ENCODE results near the gene TMEM115. TPM values are rescaled to one million over a fixed set of nuclear protein-coding genes. Genes with fewer than 3 reads are reported as not detected.

The TMEM115 gene
- total and polyA plus RNA-seq, 2 of the 13 experiments (the other 11 are each of a cell fraction or from before 2014, with no cell fraction given): 22.1 to 30.7 TPM

GRCh38 chr3:50337175-50337861 lies 22.0 kb downstream of the TMEM115 start (continued):
- no peak for TF ChIP-seq SOX6 (IDR thresholded peaks at IDR 0.05)
- TF ChIP-seq SOX6 (CRISPR knock-in tag; IDR thresholded peaks at IDR 0.05): peak; percentile 66; the same call in 1 of the 2 replicates
- TF ChIP-seq ZNF615 (CRISPR knock-in tag; IDR thresholded peaks at IDR 0.05; ENCODE audit: borderline replicate concordance): no peak
- TF ChIP-seq ZBTB40 (IDR thresholded peaks at IDR 0.05): no peak
- TF ChIP-seq ZBTB40 (CRISPR knock-in tag; IDR thresholded peaks at IDR 0.05): no peak
- TF ChIP-seq, protein P1, sequence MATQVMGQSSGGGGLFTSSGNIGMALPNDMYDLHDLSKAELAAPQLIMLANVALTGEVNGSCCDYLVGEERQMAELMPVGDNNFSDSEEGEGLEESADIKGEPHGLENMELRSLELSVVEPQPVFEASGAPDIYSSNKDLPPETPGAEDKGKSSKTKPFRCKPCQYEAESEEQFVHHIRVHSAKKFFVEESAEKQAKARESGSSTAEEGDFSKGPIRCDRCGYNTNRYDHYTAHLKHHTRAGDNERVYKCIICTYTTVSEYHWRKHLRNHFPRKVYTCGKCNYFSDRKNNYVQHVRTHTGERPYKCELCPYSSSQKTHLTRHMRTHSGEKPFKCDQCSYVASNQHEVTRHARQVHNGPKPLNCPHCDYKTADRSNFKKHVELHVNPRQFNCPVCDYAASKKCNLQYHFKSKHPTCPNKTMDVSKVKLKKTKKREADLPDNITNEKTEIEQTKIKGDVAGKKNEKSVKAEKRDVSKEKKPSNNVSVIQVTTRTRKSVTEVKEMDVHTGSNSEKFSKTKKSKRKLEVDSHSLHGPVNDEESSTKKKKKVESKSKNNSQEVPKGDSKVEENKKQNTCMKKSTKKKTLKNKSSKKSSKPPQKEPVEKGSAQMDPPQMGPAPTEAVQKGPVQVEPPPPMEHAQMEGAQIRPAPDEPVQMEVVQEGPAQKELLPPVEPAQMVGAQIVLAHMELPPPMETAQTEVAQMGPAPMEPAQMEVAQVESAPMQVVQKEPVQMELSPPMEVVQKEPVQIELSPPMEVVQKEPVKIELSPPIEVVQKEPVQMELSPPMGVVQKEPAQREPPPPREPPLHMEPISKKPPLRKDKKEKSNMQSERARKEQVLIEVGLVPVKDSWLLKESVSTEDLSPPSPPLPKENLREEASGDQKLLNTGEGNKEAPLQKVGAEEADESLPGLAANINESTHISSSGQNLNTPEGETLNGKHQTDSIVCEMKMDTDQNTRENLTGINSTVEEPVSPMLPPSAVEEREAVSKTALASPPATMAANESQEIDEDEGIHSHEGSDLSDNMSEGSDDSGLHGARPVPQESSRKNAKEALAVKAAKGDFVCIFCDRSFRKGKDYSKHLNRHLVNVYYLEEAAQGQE (IDR thresholded peaks at IDR 0.05; ENCODE audit: borderline replicate concordance in 1 of 2, low read depth in 1 of 2, low read length in 2 of 2): 0 out of 4 replicates have a peak, but pooled peaks of 1 of the 2 experiments have one; percentile 14
- peak; percentile 67 for TF ChIP-seq DR1 (CRISPR knock-in tag; IDR thresholded peaks at IDR 0.05)
- TF ChIP-seq SOX13 (IDR thresholded peaks at IDR 0.05): no peak
- TF ChIP-seq SOX13 (CRISPR knock-in tag; conservative IDR thresholded peaks at IDR 0.05 in 1 of 2, IDR thresholded peaks at IDR 0.05 in 1 of 2): peak in 1 of 2 experiments; percentile 45; a peak in 1 of 4 replicates
- peak; percentile 3; the same call in 1 of the 2 replicates for TF ChIP-seq ZNF747 (CRISPR knock-in tag; IDR thresholded peaks at IDR 0.05; ENCODE audit: borderline replicate concordance)
- TF ChIP-seq SMAD3 (CRISPR knock-in tag; IDR thresholded peaks at IDR 0.05): no peak
- TF ChIP-seq ZBTB39 (CRISPR knock-in tag; IDR thresholded peaks at IDR 0.05): peak; percentile 80; the same call in 1 of the 2 replicates
- peak; percentile 54; the same call in 1 of the 2 replicates for TF ChIP-seq ZNF563 (CRISPR knock-in tag; IDR thresholded peaks at IDR 0.05)
- no peak; the same call in 1 of the 2 replicates for TF ChIP-seq SMAD1 (CRISPR knock-in tag; IDR thresholded peaks at IDR 0.05; ENCODE audit: borderline replicate concordance, low read depth)

All from HepG2 (cell line).